Astrocyte (in vitro differentiated cells and primary cell): ENCODE results near the gene KLF8.

Experiments
- CTCF ChIP-seq: IDR thresholded peaks from 2 replicates; pipeline ENCODE4 v1.5.1; 2011; ENCODE audit warnings: low read depth, mild to moderate bottlenecking, inconsistent platforms, low read length, moderate library complexity; ENCODE audit not compliant: insufficient read depth
- EZH2 ChIP-seq: IDR thresholded peaks from 2 replicates; pipeline ENCODE4 v1.6.1; 2012; ENCODE audit warnings: mild to moderate bottlenecking, low read length, inconsistent platforms; ENCODE audit not compliant: insufficient read depth

GRCh38 chrX:56233100-56233499 is 944 bp downstream of the KLF8 start:
- TF ChIP-seq CTCF (no peak), EZH2 (no peak)
